Neural progenitor cell (in vitro differentiated cells): ENCODE measurements around the gene DHH. TPM values are rescaled to one million over a fixed set of nuclear protein-coding genes. Genes with fewer than 3 reads are reported as not detected.

Source experiments
- DNase-seq: peaks from one replicate; pipeline ENCODE4 v3.0.0-alpha.2; 2016; ENCODE audit warnings: low spot score
- H2AFZ ChIP-seq: fragments of 200-600 bp; sonication (generic); replicated peaks from 2 replicates; pipeline ENCODE4 v1.6.1; 2016; ENCODE audit warnings: antibody characterized with exemption
- H3F3A ChIP-seq: fragments of 200-600 bp; sonication (generic); 2 replicates; pipeline ENCODE4 v1.6.1; 2016; ENCODE audit warnings: antibody characterized with exemption, low read depth
- H3K27ac ChIP-seq: fragments of 200-600 bp; sonication (generic); 2 replicates; pipeline ENCODE4 v1.5.1; 2016; ENCODE audit warnings: mild to moderate bottlenecking
- H3K27me3 ChIP-seq: fragments of 200-600 bp; sonication (generic); 2 replicates; pipeline ENCODE4 v1.6.1; 2016; ENCODE audit warnings: mild to moderate bottlenecking, moderate library complexity
- H3K36me3 ChIP-seq: fragments of 200-600 bp; sonication (generic); 2 replicates; pipeline ENCODE4 v1.5.1; 2016
- H3K4me1 ChIP-seq: fragments of 200-600 bp; sonication (generic); 2 replicates; pipeline ENCODE4 v1.6.1; 2016; ENCODE audit warnings: mixed run types
- H3K4me2 ChIP-seq: fragments of 200-600 bp; sonication (generic); 2 replicates; pipeline ENCODE4 v1.6.1; 2016
- H3K4me3 ChIP-seq: fragments of 200-600 bp; sonication (generic); 2 replicates; pipeline ENCODE4 v1.5.1; 2016
- H3K79me2 ChIP-seq: fragments of 200-600 bp; sonication (generic); 2 replicates; pipeline ENCODE4 v1.6.1; 2016; ENCODE audit warnings: low read depth
- H3K9ac ChIP-seq: fragments of 200-600 bp; sonication (generic); 2 replicates; pipeline ENCODE4 v1.6.1; 2016
- H3K9me3 ChIP-seq: fragments of 200-600 bp; sonication (generic); 2 replicates; pipeline ENCODE4 v1.5.1; 2016; ENCODE audit warnings: low read depth
- H4K20me1 ChIP-seq: fragments of 200-600 bp; sonication (generic); 2 replicates; pipeline ENCODE4 v1.6.1; 2016; ENCODE audit warnings: low read depth
- H3K27ac Mint-ChIP-seq: 3 replicates; pipeline ENCODE4 v1.8.0; 2021; ENCODE audit warnings: mixed read lengths
- H3K27me3 Mint-ChIP-seq: 2 replicates; pipeline ENCODE4 v1.8.0; 2022; ENCODE audit warnings: low read depth, mild to moderate bottlenecking, inconsistent platforms, moderate library complexity, mixed read lengths; ENCODE audit not compliant: insufficient read depth
- H3K36me3 Mint-ChIP-seq: 3 replicates; pipeline ENCODE4 v1.8.0; 2021; ENCODE audit warnings: mixed read lengths
- H3K4me1 Mint-ChIP-seq: 3 replicates; pipeline ENCODE4 v1.8.0; 2021; ENCODE audit warnings: mixed read lengths
- H3K4me3 Mint-ChIP-seq: 3 replicates; pipeline ENCODE4 v1.8.0; 2021; ENCODE audit warnings: mild to moderate bottlenecking, moderate library complexity, mixed read lengths
- H3K9me3 Mint-ChIP-seq: 3 replicates; pipeline ENCODE4 v1.8.0; 2020; ENCODE audit warnings: mixed read lengths
- CTCF ChIP-seq: fragments of 200-600 bp; sonication (generic); IDR thresholded peaks from 2 replicates; pipeline ENCODE4 v1.5.1; 2017; ENCODE audit warnings: antibody characterized with exemption, mild to moderate bottlenecking
- EZH2 ChIP-seq: fragments of 200-600 bp; sonication (generic); IDR thresholded peaks from 2 replicates; pipeline ENCODE4 v1.6.1; 2017; ENCODE audit warnings: antibody characterized with exemption, mild to moderate bottlenecking, moderate library complexity
- EZH2phosphoT487 ChIP-seq: fragments of 200-600 bp; sonication (generic); IDR thresholded peaks from 2 replicates; pipeline ENCODE4 v1.6.1; 2017; ENCODE audit warnings: antibody characterized with exemption
- total RNA-seq: library from RNA; depleted of rRNA; stranded (reverse); fragments of >200 nt; gene quantifications from 2 replicates; pipeline ENCODE4 v1.2.3, GENCODE V29; 2015; ENCODE audit warnings: low replicate concordance

Gene DHH
- total RNA-seq, 1 donor from 2014 or later = not detected

GRCh38 chr12:49039421-49040363 is 54.9 kb downstream of the DHH start:
- Mint-ChIP-seq H3K4me3 (no peak overlapping the region), H3K27me3 (peaks cover 10% of the 10 kb centered on the region), H3K4me1 (no peaks in the 10 kb centered on the region), H3K9me3 (no peaks in the 10 kb centered on the region), H3K27ac (no peak overlapping the region), H3K36me3 (peaks cover 46% of the 10 kb centered on the region)
- Histone ChIP-seq H3K9ac (no peak overlapping the region), H3K36me3 (no peaks in the 10 kb centered on the region), H3K27me3 (no peaks in the 10 kb centered on the region), H3K4me3 (no peak overlapping the region), H3K9me3 (no peaks in the 10 kb centered on the region), H3F3A (no peaks in the 10 kb centered on the region), H2AFZ (no peak overlapping the region), H4K20me1 (peaks cover 30% of the 10 kb centered on the region), H3K27ac (no peak overlapping the region), H3K4me2 (no peak overlapping the region), H3K4me1 (no peaks in the 10 kb centered on the region), H3K79me2 (no peaks in the 10 kb centered on the region)
- DNase-seq = no peak
- no peak for TF ChIP-seq CTCF
- TF ChIP-seq EZH2phosphoT487 = no peak
- no peak for TF ChIP-seq EZH2

GRCh38 chr12:49038291-49038955 is 56.2 kb downstream of the DHH start:
- H3K79me2 ChIP-seq = no peaks in the 10 kb centered on the region
- H3F3A ChIP-seq = no peaks in the 10 kb centered on the region
- Mint-ChIP-seq H3K9me3 (no peaks in the 10 kb centered on the region), H3K27me3 (peaks cover 6% of the 10 kb centered on the region), H3K27ac (no peak overlapping the region), H3K4me1 (no peaks in the 10 kb centered on the region), H3K4me3 (no peak overlapping the region), H3K36me3 (peaks cover 38% of the 10 kb centered on the region)
- peaks cover 21% of the 10 kb centered on the region for H4K20me1 ChIP-seq
- H3K36me3 ChIP-seq = no peaks in the 10 kb centered on the region
- H3K9ac ChIP-seq = no peak overlapping the region
- H3K4me3 ChIP-seq = no peak overlapping the region
- no peak overlapping the region for H3K4me2 ChIP-seq
- H3K27ac ChIP-seq = no peak overlapping the region
- H3K27me3 ChIP-seq = no peaks in the 10 kb centered on the region
- H3K9me3 ChIP-seq = no peaks in the 10 kb centered on the region
- TF ChIP-seq EZH2 (no peak), CTCF (no peak), EZH2phosphoT487 (no peak)
- H3K4me1 ChIP-seq = no peaks in the 10 kb centered on the region
- H2AFZ ChIP-seq = no peak overlapping the region
- DNase-seq = no peak

- no peaks in the 10 kb centered on the region for H3K4me1 Mint-ChIP-seq
- Histone ChIP-seq H3K9ac (no peak overlapping the region), H3K9me3 (no peaks in the 10 kb centered on the region), H3K27me3 (no peaks in the 10 kb centered on the region), H3F3A (no peaks in the 10 kb centered on the region), H3K4me1 (no peaks in the 10 kb centered on the region), H3K4me3 (no peak overlapping the region), H3K36me3 (no peaks in the 10 kb centered on the region), H4K20me1 (peaks cover 20% of the 10 kb centered on the region), H3K4me2 (no peak overlapping the region), H3K27ac (no peak overlapping the region), H2AFZ (no peak overlapping the region), H3K79me2 (no peaks in the 10 kb centered on the region)
- no peak overlapping the region for H3K27ac Mint-ChIP-seq
- peaks cover 6% of the 10 kb centered on the region for H3K27me3 Mint-ChIP-seq
- no peak overlapping the region for H3K4me3 Mint-ChIP-seq
- DNase-seq = no peak
- H3K36me3 Mint-ChIP-seq = peaks cover 33% of the 10 kb centered on the region
- no peaks in the 10 kb centered on the region for H3K9me3 Mint-ChIP-seq
- TF ChIP-seq EZH2 (no peak), CTCF (no peak), EZH2phosphoT487 (no peak)
These were observed 56.7 kb downstream of the DHH start for GRCh38 chr12:49037947-49038237.
